ENCODE results near the gene SIRT4.
A peak's percentile ranks its signal among the peaks of the same experiment; 100 is the strongest.

GRCh38 chr12:120314220-120314619 is 12.1 kb downstream of the SIRT4 start:
- TF ChIP-seq EZH2 (IDR thresholded peaks at IDR 0.05; ENCODE audit: insufficient read depth, low read length) (no peak), CTCF (IDR thresholded peaks at IDR 0.05; ENCODE audit: insufficient read depth, low read depth, low read length) (peak; percentile 23)
